Activated CD4-positive, alpha-beta T cell treated with anti-CD3 and anti-CD28 coated beads, Interleukin-2, amount 50 U/mL, for 24 hours (primary cell): Measurements from ENCODE around the gene KRT10.

Source experiments
- DNase-seq, 2 donors: peaks; one replicate each; pipeline ENCODE4 v3.0.0-alpha.2; 2020; ENCODE audit warnings: low read depth in 1 of 2, low spot score in 1 of 2

KRT10 gene

GRCh38 chr17:40809721-40810421 is 12.5 kb downstream of the KRT10 start:
- DNase-seq: no peak

- no peak for DNase-seq
Observed at GRCh38 chr17:40806131-40806530, 16.3 kb downstream of the KRT10 start.

GRCh38 chr17:40803617-40804082 is 18.8 kb downstream of the KRT10 start:
- peak; percentile 51 to 72 for DNase-seq

GRCh38 chr17:40801157-40801556 is 21.3 kb downstream of the KRT10 start:
- DNase-seq: no peak

GRCh38 chr17:40800381-40800780 is 22.0 kb downstream of the KRT10 start:
- DNase-seq: no peak

- no peak for DNase-seq
Observed at GRCh38 chr17:40799859-40800258, 22.6 kb downstream of the KRT10 start, which contains the start of gene KRT28. KRT28 (minus strand) TSS chr17:40799959; CDS start chr17:40799893, 66 bp downstream.

- no peak for DNase-seq
Observed at GRCh38 chr17:40796846-40797245, 25.6 kb downstream of the KRT10 start.

GRCh38 chr17:40795019-40795667 is 27.3 kb downstream of the KRT10 start:
- DNase-seq: no peak

- DNase-seq: no peak
Observed at GRCh38 chr17:40794466-40794865, 27.9 kb downstream of the KRT10 start.

GRCh38 chr17:40793832-40794231 is 28.6 kb downstream of the KRT10 start:
- DNase-seq: no peak

- no peak for DNase-seq
Observed at GRCh38 chr17:40791787-40792436, 30.5 kb downstream of the KRT10 start.

- no peak for DNase-seq
Observed at GRCh38 chr17:40791111-40791510, 31.3 kb downstream of the KRT10 start.

GRCh38 chr17:40782450-40782849 is 40.0 kb downstream of the KRT10 start, which contains the start of gene KRT27:
KRT27 (minus strand) TSS chr17:40782550; CDS start chr17:40782493, 57 bp downstream.
- DNase-seq: no peak

GRCh38 chr17:40779181-40779909 is 43.1 kb downstream of the KRT10 start:
- DNase-seq: no peak

- no peak for DNase-seq
Observed at GRCh38 chr17:40778461-40778860, 44.0 kb downstream of the KRT10 start.

GRCh38 chr17:40777971-40778370 is 44.4 kb downstream of the KRT10 start:
- DNase-seq: no peak

GRCh38 chr17:40777459-40777858 is 45.0 kb downstream of the KRT10 start:
- DNase-seq: no peak

- no peak for DNase-seq
Observed at GRCh38 chr17:40775945-40776344, 46.5 kb downstream of the KRT10 start.

GRCh38 chr17:40772101-40772500 is 50.3 kb downstream of the KRT10 start, which contains the start of gene KRT26:
KRT26 (minus strand) TSS chr17:40772201; CDS start chr17:40772113, 88 bp downstream.
- DNase-seq: no peak
